ENCODE results near the gene SEC16B.

GRCh38 chr1:177977141-177977540 lies 7.3 kb upstream of the SEC16B start:
- TF ChIP-seq CTCF (IDR thresholded peaks at IDR 0.05; ENCODE audit: insufficient read depth, low read length, poor library complexity, severe bottlenecking) (no peak), EZH2phosphoT487 (conservative IDR thresholded peaks at IDR 0.05; ENCODE audit: low read length) (no peak)

All from SU-DHL-6 (cell line).